ENCODE measurements around the gene AP3D1.

The AP3D1 gene

GRCh38 chr19:2077833-2078619, 73.3 kb downstream of the AP3D1 start:
- no peak for DNase-seq

DNA sequence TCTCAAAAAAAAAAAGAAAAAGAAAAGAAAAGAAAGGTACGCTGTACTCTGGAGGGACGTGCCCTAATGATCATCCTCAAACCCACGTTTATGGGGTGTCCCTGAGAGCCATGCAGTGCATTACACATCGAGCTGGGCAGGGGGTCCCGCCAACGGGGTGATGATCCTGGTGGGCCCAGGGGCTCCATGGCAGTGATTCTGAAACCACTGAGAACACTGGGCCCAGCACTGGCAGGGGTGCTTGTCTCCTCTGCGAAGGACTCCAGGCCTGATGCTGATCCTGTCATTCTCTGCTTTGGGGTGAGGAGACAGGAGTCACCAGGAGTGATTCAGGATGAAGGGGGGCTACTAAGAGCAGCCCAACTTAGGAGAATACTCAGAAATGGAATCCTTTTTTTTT, 74.0 kb downstream of the AP3D1 start:
- DNase-seq: no peak
- in situ Hi-C loops (cut with MboI; ENCODE audit: low pct_unique_long_range_greater_than_20kb, low sequenced_read_pairs): no loop called here

More at GRCh38 chr19:2077833-2078619, 73.3 kb downstream of the AP3D1 start:
- in situ Hi-C loops (cut with MboI; ENCODE audit: low pct_unique_long_range_greater_than_20kb, low sequenced_read_pairs): no loop called here

GRCh38 chr19:2076526-2076944, 74.8 kb downstream of the AP3D1 start:
- DNase-seq: no peak
- in situ Hi-C loops (cut with MboI; ENCODE audit: low pct_unique_long_range_greater_than_20kb, low sequenced_read_pairs): no loop called here

GRCh38 chr19:2072757-2073551, 78.4 kb downstream of the AP3D1 start:
- in situ Hi-C loops (cut with MboI; ENCODE audit: low pct_unique_long_range_greater_than_20kb, low sequenced_read_pairs): no loop called here
- no peak for DNase-seq

- no peak for DNase-seq
- in situ Hi-C loops (cut with MboI; ENCODE audit: low pct_unique_long_range_greater_than_20kb, low sequenced_read_pairs): no loop called here
Observed at GRCh38 chr19:2070986-2071673, 80.2 kb downstream of the AP3D1 start.

DNA sequence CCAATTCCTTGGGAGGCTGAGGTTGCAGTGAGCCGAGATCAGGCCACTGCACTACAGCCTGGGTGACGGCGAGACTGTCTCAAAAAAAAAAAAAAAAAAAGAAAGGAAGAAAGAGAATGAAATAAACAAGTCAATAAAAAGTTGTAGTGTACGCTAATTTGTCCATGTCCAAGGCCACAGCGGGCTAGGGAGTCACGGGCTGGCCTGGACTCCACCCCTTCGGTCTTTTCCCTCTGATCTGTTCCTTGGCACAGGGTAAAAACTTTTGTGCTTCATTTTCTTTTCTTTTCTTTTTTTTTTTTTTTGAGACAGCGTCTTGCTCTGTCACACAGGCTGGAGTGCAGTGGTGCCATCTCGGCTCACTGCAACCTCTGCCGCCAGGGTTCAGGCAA, 80.9 kb downstream of the AP3D1 start:
- in situ Hi-C loops (cut with MboI; ENCODE audit: low pct_unique_long_range_greater_than_20kb, low sequenced_read_pairs): no loop called here

GRCh38 chr19:2064788-2065524, 86.4 kb downstream of the AP3D1 start:
- in situ Hi-C loops (cut with MboI; ENCODE audit: low pct_unique_long_range_greater_than_20kb, low sequenced_read_pairs): no loop called here
- DNase-seq: no peak

More for the DNA sequence above, 80.9 kb downstream of the AP3D1 start:
- DNase-seq: no peak

DNA sequence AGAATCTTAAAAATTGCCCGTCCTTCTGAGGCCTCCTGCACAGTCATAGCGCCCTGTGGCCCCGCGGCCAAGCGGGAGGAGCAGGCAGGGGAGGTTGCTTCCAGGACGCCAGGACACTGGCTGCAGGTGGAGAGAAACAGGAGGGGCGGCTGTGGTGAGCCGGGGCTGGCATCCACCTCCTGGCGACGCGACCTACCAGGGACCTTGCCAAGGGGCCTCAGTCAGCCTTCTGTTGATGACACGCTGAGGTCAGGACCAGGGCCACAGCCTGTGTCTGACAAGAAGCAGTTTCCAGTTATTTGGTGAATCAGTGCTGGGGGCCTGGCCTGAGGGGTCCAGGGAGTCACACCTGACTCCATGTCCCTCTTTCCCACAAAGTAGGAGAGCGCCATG, 87.0 kb downstream of the AP3D1 start:
- in situ Hi-C loops (cut with MboI; ENCODE audit: low pct_unique_long_range_greater_than_20kb, low sequenced_read_pairs): no loop called here
- DNase-seq: no peak

DNA sequence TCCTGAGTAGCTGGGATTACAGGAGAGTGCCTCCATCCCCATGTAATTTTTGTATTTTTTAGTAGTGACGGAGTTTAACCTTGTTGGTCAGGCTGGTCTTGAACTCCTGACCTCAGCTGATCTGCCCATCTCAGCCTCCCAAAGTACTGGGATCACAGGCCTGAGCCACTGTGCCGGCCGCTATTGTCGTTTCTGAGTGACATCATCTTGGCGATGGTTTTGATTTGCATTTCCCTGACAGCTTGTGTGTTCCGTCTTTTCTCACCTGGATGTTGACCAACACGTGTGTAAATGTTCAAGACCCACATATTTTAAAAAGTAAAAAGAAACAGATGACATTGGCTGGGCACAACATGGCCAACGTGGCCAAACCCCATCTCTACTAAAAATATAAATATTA, 87.5 kb downstream of the AP3D1 start:
- in situ Hi-C loops (cut with MboI; ENCODE audit: low pct_unique_long_range_greater_than_20kb, low sequenced_read_pairs): no loop called here
- DNase-seq: no peak

DNA sequence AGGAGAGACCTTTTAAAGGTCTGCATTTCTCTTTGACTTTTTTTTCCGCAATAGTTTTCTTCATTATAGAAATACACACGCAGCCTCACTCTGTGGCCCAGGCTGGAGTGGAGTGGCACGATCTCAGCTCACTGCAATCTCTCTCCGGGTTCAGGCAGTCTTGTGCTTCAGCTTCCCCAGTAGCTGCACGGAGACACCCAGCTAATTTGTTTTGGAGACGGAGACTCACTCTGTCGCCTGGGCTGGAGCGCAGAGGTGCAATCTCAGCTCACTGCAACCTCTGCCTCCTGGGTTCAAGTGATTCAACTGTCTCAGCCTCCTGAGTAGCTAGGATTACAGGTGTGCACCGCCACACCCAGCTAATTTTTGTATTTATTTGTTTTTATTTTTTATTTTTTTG, 88.6 kb downstream of the AP3D1 start:
- no peak for DNase-seq
- in situ Hi-C loops (cut with MboI; ENCODE audit: low pct_unique_long_range_greater_than_20kb, low sequenced_read_pairs): no loop called here

- in situ Hi-C loops (cut with MboI; ENCODE audit: low pct_unique_long_range_greater_than_20kb, low sequenced_read_pairs): no loop called here
- no peak for DNase-seq
Observed at GRCh38 chr19:2062389-2062729, 89.0 kb downstream of the AP3D1 start.

- peak; percentile 98 for DNase-seq
- in situ Hi-C loops (cut with MboI; ENCODE audit: low pct_unique_long_range_greater_than_20kb, low sequenced_read_pairs): no loop called here
Observed at GRCh38 chr19:2061495-2062388, 89.6 kb downstream of the AP3D1 start.

GRCh38 chr19:2060884-2061494, 90.4 kb downstream of the AP3D1 start:
- in situ Hi-C loops (cut with MboI; ENCODE audit: low pct_unique_long_range_greater_than_20kb, low sequenced_read_pairs): no loop called here
- DNase-seq: peak; percentile 45

DNA sequence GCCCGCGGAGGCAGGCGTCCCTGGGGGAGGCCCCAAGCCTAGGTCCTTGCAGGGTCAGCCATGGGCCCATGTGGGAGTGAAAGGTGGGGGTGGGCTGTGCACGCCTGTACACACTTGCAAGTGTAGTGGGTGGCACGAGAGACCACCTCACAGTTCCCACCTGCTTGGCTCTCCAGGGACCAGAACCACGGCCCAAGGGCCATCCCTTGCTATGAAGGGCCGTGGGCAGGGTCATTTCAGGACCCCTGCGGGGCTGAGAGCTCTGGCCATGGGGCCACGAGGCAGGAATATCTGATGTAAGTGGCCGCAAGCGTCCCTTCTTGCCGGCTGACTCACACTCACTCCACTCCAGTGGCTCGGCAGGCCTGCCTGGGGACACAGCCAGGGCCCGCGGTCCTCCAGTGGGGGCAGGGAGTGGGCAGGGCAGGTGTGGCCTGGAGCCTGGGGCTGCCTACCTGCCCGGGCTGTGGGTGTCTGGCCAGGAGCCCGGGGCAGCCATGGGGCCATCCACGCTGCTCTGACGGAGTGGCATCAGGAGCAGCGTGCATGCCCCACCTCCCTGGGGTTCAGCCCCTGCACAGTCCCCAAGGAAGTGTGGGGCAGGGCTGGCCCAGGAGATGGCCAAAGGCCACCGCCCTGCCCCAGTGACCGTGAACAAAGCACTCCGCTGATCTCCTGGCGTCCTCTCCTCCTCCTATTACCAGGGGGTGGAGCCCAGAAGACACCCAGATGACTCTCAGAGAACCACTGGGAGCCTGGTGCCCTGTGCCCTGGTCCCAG, 91.8 kb downstream of the AP3D1 start:
- in situ Hi-C loops (cut with MboI; ENCODE audit: low pct_unique_long_range_greater_than_20kb, low sequenced_read_pairs): no loop called here
- no peak for DNase-seq

- in situ Hi-C loops (cut with MboI; ENCODE audit: low pct_unique_long_range_greater_than_20kb, low sequenced_read_pairs): no loop called here
- DNase-seq: no peak
Observed at GRCh38 chr19:2058570-2059421, 92.6 kb downstream of the AP3D1 start.

Measured in KBM-7 (cell line).